A673 (cell line): ENCODE results near the gene GRIN2D.

ENCODE experiments used
- CTCF ChIP-seq: fragments of 300-800, 200-600 bp; sonication (generic); conservative IDR thresholded peaks from 2 replicates; pipeline ENCODE4 v1.5.1; 2017; ENCODE audit warnings: low read depth, mild to moderate bottlenecking, antibody characterized with exemption, low read length, moderate library complexity, mixed read lengths
- EZH2 ChIP-seq: fragments of 200-600 bp; sonication (generic); IDR thresholded peaks from 2 replicates; pipeline ENCODE4 v1.6.1; 2017; ENCODE audit warnings: borderline replicate concordance, low read depth, mild to moderate bottlenecking, mixed read lengths, antibody characterized with exemption, low read length; ENCODE audit not compliant: poor library complexity, severe bottlenecking

GRCh38 chr19:48354332-48354992, 39.0 kb upstream of the GRIN2D start:
- TF ChIP-seq CTCF (no peak), EZH2 (no peak)
